Muscle layer of duodenum (tissue), 2 donors: ENCODE data around the gene NEGR1.

Experiments
- H3K27ac ChIP-seq: one replicate; pipeline ENCODE4 v1.7.0; 2013; ENCODE audit warnings: mild to moderate bottlenecking, low read length
- H3K27me3 ChIP-seq: one replicate; pipeline ENCODE4 v1.7.0; 2013; ENCODE audit warnings: low read depth, mild to moderate bottlenecking, control low read depth, low read length
- H3K36me3 ChIP-seq, 2 donors: one replicate each; pipeline ENCODE4 v1.7.0; 2013; ENCODE audit warnings: low read length in 2 of 2, control low read depth in 1 of 2, mild to moderate bottlenecking in 1 of 2; ENCODE audit not compliant: insufficient read depth in 2 of 2, control insufficient read depth in 1 of 2
- H3K4me1 ChIP-seq, 2 donors: one replicate each; pipeline ENCODE4 v1.7.0; 2013; ENCODE audit warnings: low read length in 2 of 2, mild to moderate bottlenecking in 2 of 2, control low read depth in 1 of 2, moderate library complexity in 1 of 2; ENCODE audit not compliant: insufficient read depth in 2 of 2, control insufficient read depth in 1 of 2
- H3K4me3 ChIP-seq, 2 donors: one replicate each; pipeline ENCODE4 v1.7.0; 2013; ENCODE audit warnings: low read length in 2 of 2, low read depth in 1 of 2, mild to moderate bottlenecking in 1 of 2
- H3K9me3 ChIP-seq, 2 donors: one replicate each; pipeline ENCODE4 v1.7.0; 2013; ENCODE audit warnings: low read length in 2 of 2, control low read depth in 1 of 2, mild to moderate bottlenecking in 1 of 2; ENCODE audit not compliant: control insufficient read depth in 1 of 2
- donor health status: healthy.

Gene NEGR1

DNA sequence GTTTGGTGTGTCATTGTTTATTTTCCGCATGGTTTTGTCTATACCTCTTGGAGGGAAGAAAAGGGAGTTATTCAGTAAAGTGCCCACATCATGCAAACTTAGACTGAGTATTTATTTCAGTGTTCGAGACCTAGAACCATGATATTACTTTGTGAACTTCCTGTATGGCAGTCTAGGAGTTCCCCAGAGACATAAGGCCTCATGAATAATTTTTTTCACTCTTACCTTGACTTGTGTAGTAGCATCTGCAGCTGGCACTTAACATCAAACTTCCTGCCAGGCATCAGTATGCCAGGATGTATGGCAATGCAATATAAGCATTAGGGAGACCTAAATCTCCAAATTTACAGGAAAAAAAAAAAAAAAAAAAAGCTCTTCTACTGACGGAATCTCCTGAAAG, 287.7 kb downstream of the NEGR1 start:
- Histone ChIP-seq H3K36me3 (no peaks in the 10 kb centered on the region), H3K4me3 (no peak overlapping the region), H3K27ac (no peak overlapping the region), H3K9me3 (no peaks in the 10 kb centered on the region), H3K27me3 (no peaks in the 10 kb centered on the region), H3K4me1 (no peaks in the 10 kb centered on the region)

GRCh38 chr1:71987181-71987580, 295.2 kb downstream of the NEGR1 start:
- Histone ChIP-seq H3K27me3 (no peaks in the 10 kb centered on the region), H3K36me3 (no peaks in the 10 kb centered on the region), H3K4me1 (peaks cover 0 to 11% of the 10 kb centered on the region in 2 donors), H3K4me3 (no peak overlapping the region), H3K9me3 (no peaks in the 10 kb centered on the region), H3K27ac (no peak overlapping the region)

DNA sequence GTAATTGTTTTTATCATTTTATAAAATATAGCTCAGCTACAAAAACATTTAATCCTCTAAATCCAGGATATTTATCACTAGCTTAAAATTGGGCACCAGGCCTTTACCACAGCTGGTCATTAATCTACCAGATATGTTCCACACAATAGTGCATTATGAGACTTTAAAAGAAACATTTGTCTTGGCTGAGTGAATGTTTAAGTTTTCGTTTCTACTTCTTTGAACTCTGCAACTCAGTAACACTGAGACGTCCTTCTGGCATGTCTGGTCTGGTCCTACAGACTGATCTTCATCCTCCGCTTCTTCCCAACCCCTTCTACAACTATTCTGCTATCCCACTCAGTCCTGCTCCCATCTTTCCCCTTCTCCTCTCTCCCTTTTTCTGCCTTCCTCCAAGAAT, 296.2 kb downstream of the NEGR1 start:
- H3K36me3 ChIP-seq: no peaks in the 10 kb centered on the region
- H3K27me3 ChIP-seq: no peaks in the 10 kb centered on the region
- H3K4me3 ChIP-seq: no peak overlapping the region
- H3K4me1 ChIP-seq: peaks cover 0 to 11% of the 10 kb centered on the region in 2 donors
- no peak overlapping the region for H3K27ac ChIP-seq
- H3K9me3 ChIP-seq: no peaks in the 10 kb centered on the region

DNA sequence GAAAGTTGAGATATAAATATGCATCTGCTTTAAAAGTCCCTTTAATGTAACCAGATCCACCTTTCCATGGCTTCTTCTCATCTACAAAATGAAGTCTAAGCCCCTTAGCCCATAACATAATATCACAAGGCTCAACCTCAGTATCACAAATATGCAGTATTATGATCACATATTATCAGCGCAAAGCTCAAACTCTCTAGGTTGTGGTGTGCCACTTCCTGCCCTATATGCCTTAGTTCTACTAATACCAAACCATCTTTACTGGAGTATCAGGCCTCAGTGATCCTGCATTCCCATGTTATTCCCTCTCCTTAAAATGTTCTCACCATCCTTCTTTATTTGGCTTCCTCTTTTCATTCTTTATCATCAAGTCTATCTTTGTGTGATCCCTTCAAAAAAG, 301.8 kb downstream of the NEGR1 start:
- H3K27ac ChIP-seq: no peak overlapping the region
- H3K27me3 ChIP-seq: no peaks in the 10 kb centered on the region
- no peak overlapping the region for H3K4me3 ChIP-seq

DNA sequence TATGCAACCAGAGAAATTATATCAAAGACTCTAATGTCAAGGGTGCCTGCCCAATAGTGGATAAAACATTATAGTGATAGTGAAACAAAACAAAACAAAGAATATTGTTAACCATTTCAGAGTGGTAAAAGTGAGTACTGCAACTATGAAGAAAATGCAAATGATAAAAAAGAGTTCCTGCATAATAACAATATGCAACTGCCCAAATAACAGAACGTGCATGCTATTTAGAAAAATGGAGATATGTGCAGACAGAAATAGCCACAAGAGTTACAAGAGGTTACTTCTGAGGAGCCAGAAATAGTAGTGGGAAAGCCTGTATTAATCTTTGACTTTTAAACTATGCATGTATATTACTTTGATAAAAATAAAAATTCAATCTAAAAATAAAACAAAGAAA, 302.5 kb downstream of the NEGR1 start:
- Histone ChIP-seq H3K27ac (no peak overlapping the region), H3K4me1 (peaks cover 0 to 7% of the 10 kb centered on the region in 2 donors), H3K36me3 (no peaks in the 10 kb centered on the region), H3K4me3 (no peak overlapping the region), H3K9me3 (no peaks in the 10 kb centered on the region), H3K27me3 (no peaks in the 10 kb centered on the region)

More for the DNA sequence above, 301.8 kb downstream of the NEGR1 start:
- H3K36me3 ChIP-seq: no peaks in the 10 kb centered on the region
- H3K9me3 ChIP-seq: no peaks in the 10 kb centered on the region
- H3K4me1 ChIP-seq: peaks cover 0 to 7% of the 10 kb centered on the region in 2 donors

DNA sequence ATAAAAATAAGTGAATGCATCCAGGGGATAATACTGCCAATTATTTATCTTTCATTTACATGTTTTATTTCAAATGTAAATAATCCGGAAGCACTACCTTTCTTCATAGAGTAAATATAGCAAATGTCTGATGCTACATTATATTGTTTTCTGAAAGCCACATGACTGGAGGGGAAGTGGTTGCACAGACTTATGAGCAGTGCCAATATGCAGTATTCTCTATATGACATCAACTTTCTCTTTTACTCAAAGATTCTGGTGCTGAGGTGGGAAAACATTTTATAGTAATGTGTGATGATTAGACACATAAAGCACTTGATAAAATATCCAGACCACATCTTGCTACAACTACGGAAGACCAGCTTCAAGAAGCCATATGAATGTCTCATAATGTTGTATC, 314.7 kb downstream of the NEGR1 start:
- H3K27ac ChIP-seq: no peak overlapping the region
- H3K4me3 ChIP-seq: no peak overlapping the region
- no peaks in the 10 kb centered on the region for H3K9me3 ChIP-seq
- no peaks in the 10 kb centered on the region for H3K36me3 ChIP-seq
- H3K27me3 ChIP-seq: no peaks in the 10 kb centered on the region
- H3K4me1 ChIP-seq: no peaks in the 10 kb centered on the region

DNA sequence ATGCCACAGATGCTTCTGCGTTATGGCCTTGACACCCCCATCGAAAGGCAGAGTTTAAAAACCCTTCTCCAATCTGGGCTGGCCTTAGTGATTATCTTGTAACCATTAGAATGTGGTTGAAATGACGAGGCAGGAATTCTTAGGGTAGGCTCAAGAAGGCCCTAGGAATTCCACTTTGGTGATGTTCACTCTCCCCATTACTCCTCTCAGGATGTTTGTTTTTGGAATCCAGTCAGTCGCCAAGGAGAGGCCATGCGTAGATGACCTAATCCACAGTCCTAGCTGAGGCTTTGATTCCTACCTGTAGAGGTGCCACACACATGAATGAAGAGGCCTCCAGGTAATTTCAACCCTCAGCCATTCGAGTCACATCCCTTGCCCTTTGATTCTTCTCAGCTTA, 318.2 kb downstream of the NEGR1 start:
- Histone ChIP-seq H3K36me3 (no peaks in the 10 kb centered on the region), H3K9me3 (no peaks in the 10 kb centered on the region), H3K27ac (no peak overlapping the region), H3K4me1 (no peaks in the 10 kb centered on the region), H3K27me3 (no peaks in the 10 kb centered on the region), H3K4me3 (no peak overlapping the region)

- Histone ChIP-seq H3K36me3 (no peaks in the 10 kb centered on the region), H3K4me3 (peak overlapping the region in 1 of 2 donors; percentile 1), H3K9me3 (no peaks in the 10 kb centered on the region), H3K27ac (no peak overlapping the region), H3K27me3 (no peaks in the 10 kb centered on the region), H3K4me1 (no peaks in the 10 kb centered on the region)
Observed at GRCh38 chr1:71956613-71957285, 325.6 kb downstream of the NEGR1 start.

GRCh38 chr1:71950579-71950978, 331.8 kb downstream of the NEGR1 start:
- no peak overlapping the region for H3K27ac ChIP-seq
- H3K27me3 ChIP-seq: no peaks in the 10 kb centered on the region
- H3K9me3 ChIP-seq: no peaks in the 10 kb centered on the region
- H3K4me3 ChIP-seq: no peak overlapping the region
- no peaks in the 10 kb centered on the region for H3K4me1 ChIP-seq
- H3K36me3 ChIP-seq: no peaks in the 10 kb centered on the region

DNA sequence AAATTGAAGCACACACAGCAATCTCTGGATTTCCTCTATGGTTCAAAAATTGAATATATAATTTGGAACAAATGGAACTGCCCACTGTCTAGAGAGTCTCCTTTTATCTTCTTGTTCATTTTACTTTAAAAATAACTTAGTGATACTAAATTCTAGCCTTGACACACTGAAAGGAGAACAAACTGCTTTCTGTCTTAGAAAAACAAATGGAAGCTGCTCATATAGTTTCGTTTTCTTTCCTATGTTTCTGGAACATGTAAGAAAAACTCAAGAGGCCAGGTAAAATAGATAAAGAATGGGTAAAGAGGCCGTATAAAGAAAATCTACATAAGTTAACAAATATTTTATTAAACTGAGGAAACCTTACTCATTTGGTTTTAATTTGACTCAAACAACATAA, 332.7 kb downstream of the NEGR1 start:
- Histone ChIP-seq H3K27ac (no peak overlapping the region), H3K27me3 (no peaks in the 10 kb centered on the region), H3K4me3 (no peak overlapping the region), H3K36me3 (no peaks in the 10 kb centered on the region), H3K9me3 (no peaks in the 10 kb centered on the region), H3K4me1 (no peaks in the 10 kb centered on the region)

DNA sequence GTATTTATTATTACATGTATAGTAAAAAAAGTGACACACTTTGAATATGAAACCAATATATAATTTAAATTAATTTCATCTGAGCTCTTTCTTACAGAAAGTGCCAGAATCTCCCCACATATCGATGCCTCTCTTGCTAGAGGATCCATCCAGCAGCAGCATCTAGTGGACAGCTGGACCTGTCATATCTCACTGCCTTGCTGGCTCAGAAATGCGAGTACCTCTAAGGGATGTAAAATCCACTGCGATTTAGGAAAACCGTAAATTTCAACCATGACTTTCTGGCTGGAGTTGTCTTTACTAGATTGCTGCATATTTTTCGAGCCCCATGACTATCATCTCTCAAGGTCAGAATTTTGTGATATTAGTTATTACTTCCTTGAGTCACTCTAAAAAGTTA, 333.8 kb downstream of the NEGR1 start:
- Histone ChIP-seq H3K36me3 (no peaks in the 10 kb centered on the region), H3K4me3 (no peak overlapping the region), H3K27me3 (no peaks in the 10 kb centered on the region), H3K9me3 (no peaks in the 10 kb centered on the region), H3K4me1 (no peaks in the 10 kb centered on the region), H3K27ac (no peak overlapping the region)

GRCh38 chr1:71944006-71944405, 338.3 kb downstream of the NEGR1 start:
- Histone ChIP-seq H3K9me3 (no peaks in the 10 kb centered on the region), H3K36me3 (no peaks in the 10 kb centered on the region), H3K27me3 (no peaks in the 10 kb centered on the region), H3K4me1 (no peaks in the 10 kb centered on the region), H3K4me3 (no peak overlapping the region), H3K27ac (no peak overlapping the region)
